GM12875 (cell line): Measurements from ENCODE around the gene MTERF2.

Experiments
- H3K4me3 ChIP-seq: one replicate; pipeline ENCODE4 v1.5.1; 2011; ENCODE audit warnings: low read depth, low read length, control low read depth
- CTCF ChIP-seq: IDR thresholded peaks from 2 replicates; pipeline ENCODE4 v1.5.1; 2011; ENCODE audit warnings: low read depth, mild to moderate bottlenecking, control low read depth, inconsistent platforms, low read length, moderate library complexity, borderline replicate concordance; ENCODE audit not compliant: insufficient read depth

The MTERF2 gene

GRCh38 chr12:106986625-106987389, at the start of gene MTERF2:
Gene MTERF2, minus strand, starts transcription at chr12:106987146. Its CDS starts 8,432 bp downstream, at chr12:106978714.
- H3K4me3 ChIP-seq = peak within 1 kb of the TSS; percentile 70
- TF ChIP-seq CTCF = no peak

- no peak for TF ChIP-seq CTCF
- H3K4me3 ChIP-seq = no peak overlapping the region
These were observed 48.8 kb upstream of the MTERF2 start for GRCh38 chr12:107035733-107036132.

GRCh38 chr12:107033758-107034739, 47.1 kb upstream of the MTERF2 start:
- no peak overlapping the region for H3K4me3 ChIP-seq
- TF ChIP-seq CTCF = no peak

GRCh38 chr12:107032266-107032665, 45.3 kb upstream of the MTERF2 start:
- no peak for TF ChIP-seq CTCF

GRCh38 chr12:107031061-107031460, 44.1 kb upstream of the MTERF2 start:
- H3K4me3 ChIP-seq = no peak overlapping the region
- TF ChIP-seq CTCF = no peak

More at GRCh38 chr12:107032266-107032665, 45.3 kb upstream of the MTERF2 start:
- no peak overlapping the region for H3K4me3 ChIP-seq

- no peak for TF ChIP-seq CTCF
These were observed 42.1 kb upstream of the MTERF2 start for GRCh38 chr12:107029081-107029480.

GRCh38 chr12:107027636-107028053, 40.7 kb upstream of the MTERF2 start:
- TF ChIP-seq CTCF = no peak
- H3K4me3 ChIP-seq = no peak overlapping the region

More at GRCh38 chr12:107029081-107029480, 42.1 kb upstream of the MTERF2 start:
- no peak overlapping the region for H3K4me3 ChIP-seq
